ENCODE data around the gene PCDH15.

DNA sequence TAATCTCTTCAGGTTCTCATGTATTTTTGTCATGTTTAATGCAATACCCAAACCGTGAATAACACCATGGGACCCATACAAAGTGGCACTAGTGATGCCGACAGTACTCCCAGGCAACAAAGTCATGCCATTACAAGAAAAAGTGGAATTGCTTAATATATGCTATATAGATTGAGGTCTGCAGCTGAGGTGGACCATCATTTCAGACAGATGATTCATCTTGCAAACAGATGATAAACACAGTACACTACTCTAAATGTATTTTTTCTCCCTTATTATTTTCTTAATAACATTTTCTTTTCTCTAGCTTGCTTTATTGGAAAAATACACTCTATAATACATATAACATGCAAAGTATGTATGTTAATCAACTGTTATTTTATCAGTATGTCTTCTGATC lies 14.6 kb upstream of the PCDH15 start:
- no peak for TF ChIP-seq POLR2A (IDR thresholded peaks at IDR 0.05; ENCODE audit: insufficient read depth in 1 of 2, low read depth in 2 of 2, low read length in 2 of 2)
- no peak for TF ChIP-seq SMYD3 (CRISPR knock-in tag; IDR thresholded peaks at IDR 0.05)
- no peak for TF ChIP-seq RAD21 (CRISPR knock-in tag; IDR thresholded peaks at IDR 0.05)
- TF ChIP-seq EZH2 (conservative IDR thresholded peaks at IDR 0.05; ENCODE audit: low read depth, low read length): no peak
- no peak for TF ChIP-seq SMARCC2 (IDR thresholded peaks at IDR 0.05)
- TF ChIP-seq ZNF773 (CRISPR knock-in tag; IDR thresholded peaks at IDR 0.05; ENCODE audit: borderline replicate concordance): no peak
- TF ChIP-seq ZNF75D (CRISPR knock-in tag; IDR thresholded peaks at IDR 0.05; ENCODE audit: borderline replicate concordance): no peak
- TF ChIP-seq PCBP1 (IDR thresholded peaks at IDR 0.05; ENCODE audit: borderline replicate concordance, low read depth, low read length): no peak
- no peak for TF ChIP-seq CHD4 (IDR thresholded peaks at IDR 0.05; ENCODE audit: borderline replicate concordance, low read length)
- no peak for TF ChIP-seq MXD4 (CRISPR knock-in tag; IDR thresholded peaks at IDR 0.05)
- no peak for TF ChIP-seq ZNF782 (CRISPR knock-in tag; IDR thresholded peaks at IDR 0.05; ENCODE audit: borderline replicate concordance)
- no peak for TF ChIP-seq ZNF431 (CRISPR knock-in tag; IDR thresholded peaks at IDR 0.05; ENCODE audit: borderline replicate concordance, low read depth)
- no peak for TF ChIP-seq MTA3 (CRISPR knock-in tag; IDR thresholded peaks at IDR 0.05)
- TF ChIP-seq MEIS2 (CRISPR knock-in tag; IDR thresholded peaks at IDR 0.05): no peak

Data from HepG2 (cell line).